NCI-H774 (cell line): ENCODE results near the gene CDC42EP4.
"Not testable (repeated sequence)": the region's sequence is repeated elsewhere in the genome, so short reads cannot be mapped to it uniquely, and the experiment has no call there.

Experiments used
- DNase-seq: peaks from one replicate; lab custom pipeline; 2025; lab: John Stamatoyannopoulos, UW

CDC42EP4 gene

GRCh38 chr17:73319766-73320165, 8.0 kb upstream of the CDC42EP4 start:
- no peak for DNase-seq

GRCh38 chr17:73318836-73319235, 7.0 kb upstream of the CDC42EP4 start:
- DNase-seq = no peak

- DNase-seq = no peak
Measured at GRCh38 chr17:73318427-73318813, 6.6 kb upstream of the CDC42EP4 start.

- DNase-seq = no peak
Measured at GRCh38 chr17:73317513-73318426, 6.0 kb upstream of the CDC42EP4 start.

GRCh38 chr17:73316919-73317505, 5.2 kb upstream of the CDC42EP4 start:
- DNase-seq = no peak

GRCh38 chr17:73315471-73315870, 3.7 kb upstream of the CDC42EP4 start:
- no peak for DNase-seq

GRCh38 chr17:73313526-73314127, 1.8 kb upstream of the CDC42EP4 start:
- DNase-seq = no peak

GRCh38 chr17:73312887-73313286, 1.1 kb upstream of the CDC42EP4 start:
- DNase-seq = not testable (repeated sequence)

GRCh38 chr17:73311428-73311780, 397 bp downstream of the CDC42EP4 start:
- no peak for DNase-seq

GRCh38 chr17:73309727-73310596, 1.8 kb downstream of the CDC42EP4 start:
- no peak for DNase-seq

- DNase-seq = not testable (repeated sequence)
Measured at GRCh38 chr17:73308959-73309358, 2.8 kb downstream of the CDC42EP4 start.

GRCh38 chr17:73308017-73308823, 3.6 kb downstream of the CDC42EP4 start:
- DNase-seq = no peak

- no peak for DNase-seq
Measured at GRCh38 chr17:73307130-73307529, 4.7 kb downstream of the CDC42EP4 start.

- no peak for DNase-seq
Measured at GRCh38 chr17:73305845-73306836, 5.7 kb downstream of the CDC42EP4 start.

- DNase-seq = peak; percentile 21
Measured at GRCh38 chr17:73304971-73305812, 6.6 kb downstream of the CDC42EP4 start.

GRCh38 chr17:73304438-73304837, 7.4 kb downstream of the CDC42EP4 start:
- DNase-seq = no peak

- DNase-seq = no peak
Measured at GRCh38 chr17:73302189-73302588, 9.6 kb downstream of the CDC42EP4 start.

- no peak for DNase-seq
Measured at GRCh38 chr17:73301369-73301768, 10.4 kb downstream of the CDC42EP4 start.

GRCh38 chr17:73300392-73300791, 11.4 kb downstream of the CDC42EP4 start:
- DNase-seq = no peak
